H9 (cell line): ENCODE data around the gene UNC79. TPM values are rescaled to one million over a fixed set of nuclear protein-coding genes. Genes with fewer than 3 reads are reported as not detected.

Experiments
- DNase-seq: peaks from one replicate; pipeline ENCODE4 v3.0.0-alpha.2; 2017
- H2AFZ ChIP-seq: one replicate; pipeline ENCODE4 v1.6.1; 2013; ENCODE audit warnings: mild to moderate bottlenecking, low read length, control low read depth, moderate library complexity
- H2AK5ac ChIP-seq: 2 replicates; pipeline ENCODE4 v1.6.1; 2013; ENCODE audit warnings: low read length, control low read depth, mixed read lengths; ENCODE audit not compliant: insufficient read length
- H2BK120ac ChIP-seq: one replicate; pipeline ENCODE4 v1.6.1; 2013; ENCODE audit warnings: low read depth, mild to moderate bottlenecking, low read length, control low read depth, inconsistent platforms; ENCODE audit not compliant: poor library complexity, severe bottlenecking
- H2BK12ac ChIP-seq: 2 replicates; pipeline ENCODE4 v1.6.1; 2013; ENCODE audit warnings: low read length, control low read depth, mixed read lengths, low read depth; ENCODE audit not compliant: insufficient read length
- H2BK15ac ChIP-seq: 2 replicates; pipeline ENCODE4 v1.6.1; 2013; ENCODE audit warnings: low read depth, low read length, control low read depth
- H2BK20ac ChIP-seq: one replicate; pipeline ENCODE4 v1.6.1; 2013; ENCODE audit warnings: low read depth, mild to moderate bottlenecking, low read length, control low read depth, inconsistent platforms; ENCODE audit not compliant: poor library complexity, severe bottlenecking
- H2BK5ac ChIP-seq: 2 replicates; pipeline ENCODE4 v1.6.1; 2013; ENCODE audit warnings: low read length, control low read depth, mixed read lengths; ENCODE audit not compliant: insufficient read length
- H3K14ac ChIP-seq: 2 replicates; pipeline ENCODE4 v1.6.1; 2013; ENCODE audit warnings: low read length, control low read depth; ENCODE audit not compliant: insufficient read depth
- H3K18ac ChIP-seq: 2 replicates; pipeline ENCODE4 v1.6.1; 2013; ENCODE audit warnings: low read depth, mild to moderate bottlenecking, mixed read lengths, low read length, control low read depth; ENCODE audit not compliant: insufficient read length
- H3K23ac ChIP-seq: 2 replicates; pipeline ENCODE4 v1.6.1; 2013; ENCODE audit warnings: low read length, control low read depth, mixed read lengths, low read depth; ENCODE audit not compliant: insufficient read length
- H3K23me2 ChIP-seq: 2 replicates; pipeline ENCODE4 v1.6.1; 2013; ENCODE audit warnings: low read depth, mild to moderate bottlenecking, mixed read lengths, low read length, control low read depth; ENCODE audit not compliant: insufficient read length, poor library complexity, severe bottlenecking
- H3K27ac ChIP-seq: 2 replicates; pipeline ENCODE4 v1.5.1; 2013; ENCODE audit warnings: low read length, control low read depth, mixed read lengths, low read depth; ENCODE audit not compliant: insufficient read length
- H3K27me3 ChIP-seq: 2 replicates; pipeline ENCODE4 v1.6.1; 2013; ENCODE audit warnings: low read length, control low read depth, inconsistent platforms; ENCODE audit not compliant: insufficient read depth
- H3K4ac ChIP-seq: 2 replicates; pipeline ENCODE4 v1.6.1; 2013; ENCODE audit warnings: low read depth, mild to moderate bottlenecking, control low read depth, inconsistent platforms, low read length, moderate library complexity
- H3K4me1 ChIP-seq: 2 replicates; pipeline ENCODE4 v1.6.1; 2013; ENCODE audit warnings: low read length, control low read depth, inconsistent platforms; ENCODE audit not compliant: insufficient read depth
- H3K4me2 ChIP-seq: 2 replicates; pipeline ENCODE4 v1.6.1; 2013; ENCODE audit warnings: low read length, control low read depth, mixed read lengths; ENCODE audit not compliant: insufficient read length, insufficient read depth
- H3K56ac ChIP-seq: 2 replicates; pipeline ENCODE4 v1.6.1; 2013; ENCODE audit warnings: low read depth, mild to moderate bottlenecking, mixed read lengths, low read length, control low read depth; ENCODE audit not compliant: insufficient read length
- H3K79me1 ChIP-seq: 2 replicates; pipeline ENCODE4 v1.6.1; 2013; ENCODE audit warnings: low read depth, mild to moderate bottlenecking, moderate library complexity, low read length, control low read depth, inconsistent platforms; ENCODE audit not compliant: insufficient read depth, poor library complexity, severe bottlenecking
- H3K79me2 ChIP-seq: 2 replicates; pipeline ENCODE4 v1.6.1; 2013; ENCODE audit warnings: low read length, control low read depth, inconsistent platforms; ENCODE audit not compliant: insufficient read depth
- H3K9ac ChIP-seq: 2 replicates; pipeline ENCODE4 v1.6.1; 2013; ENCODE audit warnings: low read length, control low read depth, mixed read lengths; ENCODE audit not compliant: insufficient read length; ENCODE audit errors: extremely low read depth
- H3K9me3 ChIP-seq: one replicate; pipeline ENCODE4 v1.6.1; 2013; ENCODE audit warnings: low read depth, low read length, inconsistent platforms; ENCODE audit not compliant: control insufficient read depth
- H3T11ph ChIP-seq: one replicate; pipeline ENCODE4 v1.6.1; 2013; ENCODE audit warnings: mild to moderate bottlenecking, low read length, control low read depth, inconsistent platforms
- H4K20me1 ChIP-seq: one replicate; pipeline ENCODE4 v1.6.1; 2013; ENCODE audit not compliant: control insufficient read depth, insufficient read length, insufficient read depth
- H4K5ac ChIP-seq: 2 replicates; pipeline ENCODE4 v1.6.1; 2013; ENCODE audit warnings: low read depth, mild to moderate bottlenecking, mixed read lengths, low read length, control low read depth; ENCODE audit not compliant: insufficient read length
- H4K8ac ChIP-seq: replicated peaks from 2 replicates; pipeline ENCODE4 v1.6.1; 2013; ENCODE audit warnings: low read length, control low read depth, mixed read lengths, low read depth; ENCODE audit not compliant: insufficient read length
- H4K91ac ChIP-seq: 2 replicates; pipeline ENCODE4 v1.6.1; 2013; ENCODE audit warnings: low read depth, mild to moderate bottlenecking, moderate library complexity, mixed read lengths, low read length, control low read depth; ENCODE audit not compliant: insufficient read length
- H3K27ac Mint-ChIP-seq, 3 experiments: 2 replicates in 2 of 3; 3 replicates in 1 of 3; pipeline ENCODE4 v1.8.0; 2020 to 2021; ENCODE audit warnings: mixed read lengths in 3 of 3, mild to moderate bottlenecking in 1 of 3, moderate library complexity in 1 of 3
- H3K27me3 Mint-ChIP-seq: 2 replicates; pipeline ENCODE4 v1.8.0; 2021; ENCODE audit warnings: low read depth, mild to moderate bottlenecking, moderate library complexity, mixed read lengths
- H3K36me3 Mint-ChIP-seq, 3 experiments: 2 replicates in 2 of 3; 3 replicates in 1 of 3; pipeline ENCODE4 v1.8.0; 2020 to 2021; ENCODE audit warnings: low read depth in 3 of 3, mixed read lengths in 3 of 3; ENCODE audit not compliant: insufficient read depth in 1 of 3
- H3K4me1 Mint-ChIP-seq, 2 experiments: 2 replicates each; pipeline ENCODE4 v1.8.0; 2020; ENCODE audit warnings: mixed read lengths in 2 of 2
- H3K4me3 Mint-ChIP-seq, 2 experiments: 2 replicates in 1 of 2; 3 replicates in 1 of 2; pipeline ENCODE4 v1.8.0; 2020 to 2021; ENCODE audit warnings: mild to moderate bottlenecking in 2 of 2, mixed read lengths in 2 of 2, moderate library complexity in 1 of 2
- H3K9me3 Mint-ChIP-seq, 2 experiments: 2 replicates in 1 of 2; 3 replicates in 1 of 2; pipeline ENCODE4 v1.8.0; 2020; ENCODE audit warnings: mild to moderate bottlenecking in 2 of 2, mixed read lengths in 2 of 2, moderate library complexity in 1 of 2
- WGBS: extraction: QIAGEN DNeasy Blood & Tissue Kit; methylation state at CpG from one replicate; pipeline ENCODE4 v1.1.7; 2013; ENCODE audit warnings: missing lambda C conversion rate, low lambda C conversion rate, mixed read lengths; ENCODE audit not compliant: insufficient read length; ENCODE audit errors: extremely low coverage; 5-methylcytosine and 5-hydroxymethylcytosine counted together
- total RNA-seq: library from RNA; stranded (reverse); gene quantifications from 2 replicates; pipeline ENCODE4 v1.2.1, GENCODE V29; 2021
- TF ChIP-seq, protein P1 (sequence below): fragments of 200-600 bp; sonication (generic); conservative IDR thresholded peaks from 3 replicates; pipeline ENCODE4 v1.8.0; 2021; ENCODE audit warnings: antibody characterized with exemption, mild to moderate bottlenecking

Gene UNC79
- total RNA-seq, 1 experiment from 2014 or later, result 3.0 TPM

DNA sequence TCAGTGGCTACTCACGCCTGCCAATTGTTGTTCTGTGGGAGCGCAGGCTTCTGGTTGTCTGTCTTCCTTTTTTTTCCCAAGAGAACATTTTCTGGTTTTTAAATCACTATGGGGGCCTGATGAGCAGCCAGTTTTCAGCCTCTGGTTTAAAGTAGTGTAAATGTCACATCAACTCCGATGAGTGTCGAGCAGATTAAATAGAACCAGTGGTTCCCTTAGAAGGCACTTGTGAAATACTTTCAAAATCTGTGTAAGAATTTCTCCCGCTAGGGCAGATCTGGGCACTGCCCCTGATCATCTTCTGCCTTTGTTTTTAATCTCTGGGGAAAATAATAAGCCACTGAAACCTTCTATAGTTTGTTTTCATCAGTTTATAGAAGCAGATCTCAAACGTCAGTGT lies 227.1 kb downstream of the UNC79 start:
- Histone ChIP-seq H2AFZ (no peak overlapping the region), H3K79me1 (no peaks in the 10 kb centered on the region), H3K9ac (no peak overlapping the region), H4K20me1 (no peaks in the 10 kb centered on the region), H3K27ac (no peak overlapping the region), H3T11ph (no peak overlapping the region), H2BK15ac (no peak overlapping the region), H2BK120ac (no peak overlapping the region), H3K4me2 (no peak overlapping the region), H3K4me1 (peaks cover 2% of the 10 kb centered on the region), H2BK20ac (no peak overlapping the region), H4K8ac (no peak overlapping the region), H3K14ac (no peak overlapping the region), H3K23ac (no peak overlapping the region), H2BK12ac (no peak overlapping the region), H3K18ac (no peak overlapping the region), H3K56ac (no peak overlapping the region), H2BK5ac (no peak overlapping the region), H3K9me3 (no peaks in the 10 kb centered on the region), H3K4ac (no peak overlapping the region), H3K79me2 (no peaks in the 10 kb centered on the region), H2AK5ac (no peak overlapping the region), H3K27me3 (no peaks in the 10 kb centered on the region), H4K91ac (no peak overlapping the region), H3K23me2 (no peaks in the 10 kb centered on the region), H4K5ac (no peak overlapping the region)
- H3K27ac Mint-ChIP-seq, result peak overlapping the region in 1 of 3 experiments; percentile 88; a peak in 1 of 7 replicates
- TF ChIP-seq, protein P1, sequence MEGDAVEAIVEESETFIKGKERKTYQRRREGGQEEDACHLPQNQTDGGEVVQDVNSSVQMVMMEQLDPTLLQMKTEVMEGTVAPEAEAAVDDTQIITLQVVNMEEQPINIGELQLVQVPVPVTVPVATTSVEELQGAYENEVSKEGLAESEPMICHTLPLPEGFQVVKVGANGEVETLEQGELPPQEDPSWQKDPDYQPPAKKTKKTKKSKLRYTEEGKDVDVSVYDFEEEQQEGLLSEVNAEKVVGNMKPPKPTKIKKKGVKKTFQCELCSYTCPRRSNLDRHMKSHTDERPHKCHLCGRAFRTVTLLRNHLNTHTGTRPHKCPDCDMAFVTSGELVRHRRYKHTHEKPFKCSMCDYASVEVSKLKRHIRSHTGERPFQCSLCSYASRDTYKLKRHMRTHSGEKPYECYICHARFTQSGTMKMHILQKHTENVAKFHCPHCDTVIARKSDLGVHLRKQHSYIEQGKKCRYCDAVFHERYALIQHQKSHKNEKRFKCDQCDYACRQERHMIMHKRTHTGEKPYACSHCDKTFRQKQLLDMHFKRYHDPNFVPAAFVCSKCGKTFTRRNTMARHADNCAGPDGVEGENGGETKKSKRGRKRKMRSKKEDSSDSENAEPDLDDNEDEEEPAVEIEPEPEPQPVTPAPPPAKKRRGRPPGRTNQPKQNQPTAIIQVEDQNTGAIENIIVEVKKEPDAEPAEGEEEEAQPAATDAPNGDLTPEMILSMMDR, result no peak
- H3K27me3 Mint-ChIP-seq, result no peaks in the 10 kb centered on the region
- DNase-seq, result no peak
- H3K9me3 Mint-ChIP-seq, result no peaks in the 10 kb centered on the region
- H3K36me3 Mint-ChIP-seq, result peaks cover 0 to 9% (median under 1%) of the 10 kb centered on the region in 3 experiments; a peak in 2 of 7 replicates
- peaks cover 12 to 15% of the 10 kb centered on the region in 2 experiments for H3K4me1 Mint-ChIP-seq
- no peak overlapping the region for H3K4me3 Mint-ChIP-seq
- WGBS, result no CpG with 5 or more reads among the region's 6 CpGs
